ENCODE measurements around the gene CMBL. TPM values are rescaled to one million over a fixed set of nuclear protein-coding genes. Genes with fewer than 3 reads are reported as not detected.

The CMBL gene
- total RNA-seq, 2 experiments from 2014 or later = 0.36 TPM; not detected in 1

DNA sequence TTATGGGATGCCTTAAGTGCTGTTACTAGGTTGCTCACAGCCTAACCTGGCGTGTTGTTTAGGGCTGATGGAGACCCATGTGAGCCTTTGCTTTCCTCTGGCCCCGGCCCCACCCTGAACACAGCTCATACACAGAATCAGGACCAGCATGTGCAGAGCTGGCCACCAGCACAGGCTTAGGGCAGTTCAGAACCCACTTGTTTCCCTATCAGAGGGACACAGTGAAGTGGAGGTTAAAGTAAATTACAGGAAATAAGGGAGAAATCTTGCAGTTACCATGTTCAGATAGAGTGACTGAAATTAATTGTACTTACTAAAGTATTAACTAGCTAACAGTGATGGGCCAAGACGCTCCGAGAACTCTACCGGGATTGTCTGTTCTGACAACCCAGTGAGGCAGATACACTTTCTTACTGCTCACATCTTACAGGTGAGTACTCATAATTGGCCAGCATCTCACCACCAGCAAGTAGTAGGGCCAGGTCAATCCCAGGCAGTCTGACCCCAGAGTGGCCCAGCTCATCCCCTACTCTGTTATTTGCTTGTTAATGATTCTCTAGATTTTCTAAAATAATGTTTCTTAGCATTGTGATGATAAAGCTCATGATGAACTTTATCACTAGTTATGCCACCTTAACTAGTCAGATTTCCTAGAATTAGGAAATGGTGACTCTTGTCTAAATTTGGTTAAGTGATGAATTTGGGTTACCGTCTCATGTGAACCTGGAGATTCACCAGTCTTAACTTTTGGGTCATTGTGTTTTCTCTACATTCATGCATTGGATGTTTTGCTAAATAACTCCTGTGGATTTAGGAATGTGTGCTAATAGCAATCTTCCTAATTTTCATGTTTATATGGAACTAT is 42.2 kb downstream of the CMBL start:
- ChIA-PET CTCF (interaction anchor here (2.0 kb wide), 1 partner anchor 19 kb away, joined by 5 read pairs; no protein-coding TSS in a partner anchor), POLR2A (no interaction called here)
- Histone ChIP-seq H3K4me1 (ENCODE audit: insufficient read depth, low read length) (no peaks in the 10 kb centered on the region), H3K9me3 (ENCODE audit: control insufficient read depth in 1 of 2, insufficient read depth in 1 of 2, low read length in 2 of 2) (no peaks in the 10 kb centered on the region), H3K4me3 (ENCODE audit: low read length) (no peak overlapping the region), H3K27me3 (ENCODE audit: control insufficient read depth in 1 of 2, insufficient read depth in 2 of 2, low read length in 2 of 2) (peaks cover 0 to 3% of the 10 kb centered on the region in 2 experiments), H3K36me3 (ENCODE audit: insufficient read depth, low read length) (peaks cover 52% of the 10 kb centered on the region), H3K27ac (ENCODE audit: low read depth in 1 of 2, low read length in 2 of 2) (no peak overlapping the region)
- ATAC-seq (ENCODE audit: poor library complexity) (no peak), DNase-seq (no peak)
- intact Hi-C loops (cut with DNase I, micrococcal nuclease) = no loop called here
- H3K27ac Mint-ChIP-seq = no peak overlapping the region
- no peaks in the 10 kb centered on the region for H3K4me1 Mint-ChIP-seq (ENCODE audit: low read depth)
- peaks cover 56% of the 10 kb centered on the region for H3K36me3 Mint-ChIP-seq (ENCODE audit: low read depth)
- no peaks in the 10 kb centered on the region for H3K27me3 Mint-ChIP-seq
- no peaks in the 10 kb centered on the region for H3K9me3 Mint-ChIP-seq
- no peak overlapping the region for H3K4me3 Mint-ChIP-seq
- TF ChIP-seq, protein P1, sequence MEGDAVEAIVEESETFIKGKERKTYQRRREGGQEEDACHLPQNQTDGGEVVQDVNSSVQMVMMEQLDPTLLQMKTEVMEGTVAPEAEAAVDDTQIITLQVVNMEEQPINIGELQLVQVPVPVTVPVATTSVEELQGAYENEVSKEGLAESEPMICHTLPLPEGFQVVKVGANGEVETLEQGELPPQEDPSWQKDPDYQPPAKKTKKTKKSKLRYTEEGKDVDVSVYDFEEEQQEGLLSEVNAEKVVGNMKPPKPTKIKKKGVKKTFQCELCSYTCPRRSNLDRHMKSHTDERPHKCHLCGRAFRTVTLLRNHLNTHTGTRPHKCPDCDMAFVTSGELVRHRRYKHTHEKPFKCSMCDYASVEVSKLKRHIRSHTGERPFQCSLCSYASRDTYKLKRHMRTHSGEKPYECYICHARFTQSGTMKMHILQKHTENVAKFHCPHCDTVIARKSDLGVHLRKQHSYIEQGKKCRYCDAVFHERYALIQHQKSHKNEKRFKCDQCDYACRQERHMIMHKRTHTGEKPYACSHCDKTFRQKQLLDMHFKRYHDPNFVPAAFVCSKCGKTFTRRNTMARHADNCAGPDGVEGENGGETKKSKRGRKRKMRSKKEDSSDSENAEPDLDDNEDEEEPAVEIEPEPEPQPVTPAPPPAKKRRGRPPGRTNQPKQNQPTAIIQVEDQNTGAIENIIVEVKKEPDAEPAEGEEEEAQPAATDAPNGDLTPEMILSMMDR (IDR thresholded peaks at IDR 0.05) = no peak

DNA sequence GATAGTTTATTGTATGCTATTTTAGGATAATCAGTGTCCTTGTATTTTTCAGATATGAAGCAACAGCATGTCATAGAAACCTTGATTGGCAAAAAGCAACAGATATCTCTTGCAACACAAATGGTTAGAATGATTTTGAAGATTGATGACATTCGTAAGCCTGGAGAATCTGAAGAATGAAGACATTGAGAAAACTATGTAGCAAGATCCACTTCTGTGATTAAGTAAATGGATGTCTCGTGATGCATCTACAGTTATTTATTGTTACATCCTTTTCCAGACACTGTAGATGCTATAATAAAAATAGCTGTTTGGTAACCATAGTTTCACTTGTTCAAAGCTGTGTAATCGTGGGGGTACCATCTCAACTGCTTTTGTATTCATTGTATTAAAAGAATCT is 43.1 kb downstream of the CMBL start:
- Mint-ChIP-seq H3K27me3 (no peaks in the 10 kb centered on the region), H3K4me1 (ENCODE audit: low read depth) (no peaks in the 10 kb centered on the region), H3K36me3 (ENCODE audit: low read depth) (peaks cover 65% of the 10 kb centered on the region), H3K4me3 (no peak overlapping the region), H3K27ac (no peak overlapping the region), H3K9me3 (no peaks in the 10 kb centered on the region)
- no peak for DNase-seq
- H3K4me3 ChIP-seq (ENCODE audit: low read length) = no peak overlapping the region
- peaks cover 2% of the 10 kb centered on the region for H3K4me1 ChIP-seq (ENCODE audit: insufficient read depth, low read length)
- ChIA-PET CTCF (interaction anchor here (2.0 kb wide), 1 partner anchor 19 kb away, joined by 5 read pairs; no protein-coding TSS in a partner anchor), POLR2A (no interaction called here)
- H3K36me3 ChIP-seq (ENCODE audit: insufficient read depth, low read length) = peaks cover 61% of the 10 kb centered on the region
- intact Hi-C loops (cut with DNase I, micrococcal nuclease) = no loop called here
- no peaks in the 10 kb centered on the region for H3K9me3 ChIP-seq (ENCODE audit: control insufficient read depth in 1 of 2, insufficient read depth in 1 of 2, low read length in 2 of 2)
- no peaks in the 10 kb centered on the region for H3K27me3 ChIP-seq (ENCODE audit: control insufficient read depth in 1 of 2, insufficient read depth in 2 of 2, low read length in 2 of 2)
- TF ChIP-seq, protein P1 (IDR thresholded peaks at IDR 0.05) = no peak
- H3K27ac ChIP-seq (ENCODE audit: low read depth in 1 of 2, low read length in 2 of 2) = no peak overlapping the region
- ATAC-seq (ENCODE audit: poor library complexity) = no peak

- intact Hi-C loops (cut with DNase I, micrococcal nuclease) = no loop called here
- peaks cover 80% of the 10 kb centered on the region for H3K36me3 Mint-ChIP-seq (ENCODE audit: low read depth)
- H3K27me3 ChIP-seq (ENCODE audit: control insufficient read depth in 1 of 2, insufficient read depth in 2 of 2, low read length in 2 of 2) = no peaks in the 10 kb centered on the region
- POLR2A ChIA-PET = interaction anchor here (1.5 kb wide), 1 partner anchor 12 kb away, joined by 4 read pairs; the partner anchor contains the start of genes ATPSCKMT and CCT5
- peaks cover 5% of the 10 kb centered on the region for H3K4me1 ChIP-seq (ENCODE audit: insufficient read depth, low read length)
- H3K27me3 Mint-ChIP-seq = no peaks in the 10 kb centered on the region
- TF ChIP-seq, protein P1 (IDR thresholded peaks at IDR 0.05) = no peak
- H3K4me3 ChIP-seq (ENCODE audit: low read length) = no peak overlapping the region
- peaks cover 77% of the 10 kb centered on the region for H3K36me3 ChIP-seq (ENCODE audit: insufficient read depth, low read length)
- H3K4me1 Mint-ChIP-seq (ENCODE audit: low read depth) = no peaks in the 10 kb centered on the region
- CTCF ChIA-PET = interaction anchor here (1.1 kb wide), 1 partner anchor 21 kb away, joined by 3 read pairs; no protein-coding TSS in a partner anchor
- DNase-seq = no peak
- ATAC-seq (ENCODE audit: poor library complexity) = no peak
- H3K9me3 ChIP-seq (ENCODE audit: control insufficient read depth in 1 of 2, insufficient read depth in 1 of 2, low read length in 2 of 2) = no peaks in the 10 kb centered on the region
- no peak overlapping the region for H3K4me3 Mint-ChIP-seq
- H3K9me3 Mint-ChIP-seq = no peaks in the 10 kb centered on the region
- H3K27ac ChIP-seq (ENCODE audit: low read depth in 1 of 2, low read length in 2 of 2) = no peak overlapping the region
- no peak overlapping the region for H3K27ac Mint-ChIP-seq
Observed at GRCh38 chr5:10262995-10263394, 44.7 kb downstream of the CMBL start.

Data from CD4-positive, alpha-beta T cell (primary cell).